Peyer's patch (tissue), 4 donors: ENCODE results near the gene TJP2.

Experiments
- POLR2A ChIP-seq, 2 donors: fragments of 450-650 bp; IDR thresholded peaks; one replicate each; pipeline ENCODE4 v1.5.1; 2017; ENCODE audit warnings: antibody characterized with exemption in 2 of 2, mild to moderate bottlenecking in 2 of 2, moderate library complexity in 2 of 2
- TF ChIP-seq, protein P1 (sequence below), 6 experiments: fragments of 450-650 bp in 4 of 6; fragments of 200-600 bp in 2 of 6; sonication (generic) in 1 of 6; IDR thresholded peaks; one replicate each; pipeline ENCODE4 v1.5.1; 2017 to 2019; ENCODE audit warnings: antibody characterized with exemption in 6 of 6, mild to moderate bottlenecking in 3 of 6, moderate library complexity in 1 of 6

DNA sequence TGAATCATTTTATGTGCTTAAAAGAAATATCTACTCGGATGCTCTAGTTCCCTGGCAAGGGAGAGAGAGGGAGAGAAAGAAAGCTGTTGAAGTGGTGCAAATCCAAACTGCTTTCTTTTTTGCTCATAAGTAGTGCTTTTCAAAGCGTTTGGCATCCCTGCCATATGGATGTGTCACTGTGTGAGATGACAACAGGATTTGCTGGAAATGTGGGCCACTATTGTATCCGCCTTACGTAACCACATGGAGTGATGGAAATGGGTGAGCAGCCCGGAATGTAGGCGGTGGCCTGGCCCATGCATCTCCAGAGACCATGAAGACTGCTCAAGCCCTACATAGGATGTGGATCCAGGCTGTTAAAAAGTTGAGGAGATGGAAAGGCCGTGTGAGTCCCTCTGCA lies 30.8 kb downstream of the TJP2 start:
- TF ChIP-seq, protein P1, sequence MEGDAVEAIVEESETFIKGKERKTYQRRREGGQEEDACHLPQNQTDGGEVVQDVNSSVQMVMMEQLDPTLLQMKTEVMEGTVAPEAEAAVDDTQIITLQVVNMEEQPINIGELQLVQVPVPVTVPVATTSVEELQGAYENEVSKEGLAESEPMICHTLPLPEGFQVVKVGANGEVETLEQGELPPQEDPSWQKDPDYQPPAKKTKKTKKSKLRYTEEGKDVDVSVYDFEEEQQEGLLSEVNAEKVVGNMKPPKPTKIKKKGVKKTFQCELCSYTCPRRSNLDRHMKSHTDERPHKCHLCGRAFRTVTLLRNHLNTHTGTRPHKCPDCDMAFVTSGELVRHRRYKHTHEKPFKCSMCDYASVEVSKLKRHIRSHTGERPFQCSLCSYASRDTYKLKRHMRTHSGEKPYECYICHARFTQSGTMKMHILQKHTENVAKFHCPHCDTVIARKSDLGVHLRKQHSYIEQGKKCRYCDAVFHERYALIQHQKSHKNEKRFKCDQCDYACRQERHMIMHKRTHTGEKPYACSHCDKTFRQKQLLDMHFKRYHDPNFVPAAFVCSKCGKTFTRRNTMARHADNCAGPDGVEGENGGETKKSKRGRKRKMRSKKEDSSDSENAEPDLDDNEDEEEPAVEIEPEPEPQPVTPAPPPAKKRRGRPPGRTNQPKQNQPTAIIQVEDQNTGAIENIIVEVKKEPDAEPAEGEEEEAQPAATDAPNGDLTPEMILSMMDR (IDR thresholded peaks at IDR 0.05) = no peak
- no peak for TF ChIP-seq POLR2A (IDR thresholded peaks at IDR 0.05)
